H1 (cell line): Measurements from ENCODE around the gene CHAC1. TPM values are rescaled to one million over a fixed set of nuclear protein-coding genes. Genes with fewer than 3 reads are reported as not detected.

ENCODE experiments used
- ASH2L ChIP-seq: fragments of 200-600, 300-600 bp; sonication (generic); IDR thresholded peaks from one replicate; pipeline ENCODE4 v1.7.1; 2017; ENCODE audit warnings: low read length
- CTBP2 ChIP-seq: IDR thresholded peaks from 2 replicates; pipeline ENCODE4 v1.7.0; 2011; ENCODE audit warnings: borderline replicate concordance, mild to moderate bottlenecking, moderate library complexity, mixed read lengths, low read length; ENCODE audit not compliant: insufficient read depth, insufficient read length
- HDAC6 ChIP-seq: IDR thresholded peaks from one replicate; pipeline ENCODE4 v1.7.1; 2012; ENCODE audit warnings: low read depth, mild to moderate bottlenecking, inconsistent platforms, low read length, moderate library complexity
- POLR2A ChIP-seq, 2 experiments: IDR thresholded peaks; 1 replicate in 1 of 2; 2 replicates in 1 of 2; pipeline ENCODE4 v1.6.1; 2011; ENCODE audit warnings: low read depth in 2 of 2, low read length in 2 of 2, mild to moderate bottlenecking in 2 of 2; ENCODE audit errors: control extremely low read depth in 1 of 2
- SP1 ChIP-seq: IDR thresholded peaks from 2 replicates; pipeline ENCODE4 v1.6.1; 2011; ENCODE audit warnings: low read depth, low read length
- SUZ12 ChIP-seq: fragments of 200-600 bp; sonication (generic); IDR thresholded peaks from 2 replicates; pipeline ENCODE4 v1.6.1; 2012; ENCODE audit warnings: mild to moderate bottlenecking, inconsistent platforms, low read length, moderate library complexity, mixed read lengths
- ZNF274 ChIP-seq: IDR thresholded peaks from 2 replicates; pipeline ENCODE4 v1.7.0; 2012; ENCODE audit warnings: low read length, borderline replicate concordance; ENCODE audit errors: extremely low read depth
- polyA plus RNA-seq, 7 experiments: library from polyadenylated mRNA; depleted of rRNA in 3 of 7; stranded (reverse) in 5 of 7; unstranded in 2 of 7; fragments of >200 nt in 5 of 7; fragments of 200-250 nt in 2 of 7; gene quantifications; 1 replicate in 5 of 7; 2 replicates in 1 of 7; 4 replicates in 1 of 7; pipeline versions ENCODE4 v1.2.1 to v1.2.3, GENCODE V29; 2011 to 2013; ENCODE audit warnings: missing spikeins in 2 of 7, mixed read lengths in 2 of 7
- total RNA-seq: library from RNA; stranded (reverse); fragmentation: NEBNext Ultra II Directional; extraction: Animal tissue kit (Norgen Biotek cat#: 25700); gene quantifications from 2 replicates; pipeline ENCODE4 v1.2.1, GENCODE V29; 2021
- TF ChIP-seq, protein P1 (sequence below), 3 experiments: IDR thresholded peaks; 1 replicate in 2 of 3; 2 replicates in 1 of 3; pipeline versions ENCODE4 v1.5.1 to v1.6.1; 2011; ENCODE audit warnings: low read length in 3 of 3, mild to moderate bottlenecking in 3 of 3, inconsistent platforms in 2 of 3, low read depth in 1 of 3, moderate library complexity in 1 of 3; ENCODE audit not compliant: insufficient read depth in 1 of 3; ENCODE audit errors: control extremely low read depth in 1 of 3

Gene CHAC1
- total and polyA plus RNA-seq, 2 of the 8 experiments (the other 6 are each of a cell fraction or from before 2014, with no cell fraction given) = 34.3 to 159 TPM

DNA sequence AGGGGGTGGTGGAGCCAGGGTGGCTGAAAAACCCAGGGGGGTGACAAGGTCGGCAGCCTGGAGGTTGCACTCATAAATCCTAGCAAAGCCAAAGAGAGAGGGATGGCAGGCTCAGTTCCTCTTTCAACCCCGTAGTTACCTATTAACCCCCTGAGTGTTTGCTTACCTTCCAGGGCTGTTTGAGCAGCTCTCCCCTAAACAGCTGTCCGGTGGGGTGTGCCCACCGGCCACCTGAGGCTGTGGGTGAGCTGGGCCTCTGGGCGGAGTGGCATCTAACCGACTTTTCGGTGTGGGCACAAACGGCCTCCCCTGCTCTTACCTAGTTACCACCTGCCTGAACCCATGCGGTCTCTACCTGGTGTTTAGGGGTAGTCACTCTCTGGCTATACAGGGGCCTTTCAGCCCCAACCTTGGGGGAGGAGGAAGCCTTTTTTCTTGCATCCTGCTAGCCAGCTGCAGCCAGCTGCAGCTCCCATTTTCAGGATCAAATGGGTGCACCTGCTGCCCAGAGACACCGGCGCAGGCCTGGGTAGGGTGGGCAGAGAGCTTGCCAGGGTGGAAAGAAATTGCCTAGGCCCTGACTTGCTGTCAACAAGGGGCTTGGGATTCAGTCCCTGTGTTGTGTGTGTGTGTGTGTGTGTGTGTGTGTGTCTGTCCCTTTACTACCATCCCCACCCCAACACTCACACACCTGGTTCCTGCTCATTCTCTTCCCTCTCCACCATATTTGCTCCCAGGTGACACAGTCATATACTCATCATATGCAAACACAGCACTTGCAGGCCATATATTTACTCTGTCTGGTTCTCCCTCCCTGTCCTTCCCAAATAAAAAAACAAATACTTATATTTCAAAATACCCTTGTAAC, 20.4 kb upstream of the CHAC1 start (continued):
- no peak for TF ChIP-seq CTBP2
- TF ChIP-seq, protein P1, sequence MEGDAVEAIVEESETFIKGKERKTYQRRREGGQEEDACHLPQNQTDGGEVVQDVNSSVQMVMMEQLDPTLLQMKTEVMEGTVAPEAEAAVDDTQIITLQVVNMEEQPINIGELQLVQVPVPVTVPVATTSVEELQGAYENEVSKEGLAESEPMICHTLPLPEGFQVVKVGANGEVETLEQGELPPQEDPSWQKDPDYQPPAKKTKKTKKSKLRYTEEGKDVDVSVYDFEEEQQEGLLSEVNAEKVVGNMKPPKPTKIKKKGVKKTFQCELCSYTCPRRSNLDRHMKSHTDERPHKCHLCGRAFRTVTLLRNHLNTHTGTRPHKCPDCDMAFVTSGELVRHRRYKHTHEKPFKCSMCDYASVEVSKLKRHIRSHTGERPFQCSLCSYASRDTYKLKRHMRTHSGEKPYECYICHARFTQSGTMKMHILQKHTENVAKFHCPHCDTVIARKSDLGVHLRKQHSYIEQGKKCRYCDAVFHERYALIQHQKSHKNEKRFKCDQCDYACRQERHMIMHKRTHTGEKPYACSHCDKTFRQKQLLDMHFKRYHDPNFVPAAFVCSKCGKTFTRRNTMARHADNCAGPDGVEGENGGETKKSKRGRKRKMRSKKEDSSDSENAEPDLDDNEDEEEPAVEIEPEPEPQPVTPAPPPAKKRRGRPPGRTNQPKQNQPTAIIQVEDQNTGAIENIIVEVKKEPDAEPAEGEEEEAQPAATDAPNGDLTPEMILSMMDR (IDR thresholded peaks at IDR 0.05; ENCODE audit: control extremely low read depth in 1 of 3, insufficient read depth in 1 of 3, low read depth in 1 of 3, low read length in 3 of 3) = no peak
- no peak for TF ChIP-seq SP1
- no peak for TF ChIP-seq POLR2A (IDR thresholded peaks at IDR 0.05; ENCODE audit: control extremely low read depth in 1 of 2, low read depth in 2 of 2, low read length in 2 of 2)
- no peak for TF ChIP-seq HDAC6
- no peak for TF ChIP-seq ASH2L
- no peak for TF ChIP-seq SUZ12
- TF ChIP-seq ZNF274 = no peak
